ENCODE data around the gene SRRM5.

DNA sequence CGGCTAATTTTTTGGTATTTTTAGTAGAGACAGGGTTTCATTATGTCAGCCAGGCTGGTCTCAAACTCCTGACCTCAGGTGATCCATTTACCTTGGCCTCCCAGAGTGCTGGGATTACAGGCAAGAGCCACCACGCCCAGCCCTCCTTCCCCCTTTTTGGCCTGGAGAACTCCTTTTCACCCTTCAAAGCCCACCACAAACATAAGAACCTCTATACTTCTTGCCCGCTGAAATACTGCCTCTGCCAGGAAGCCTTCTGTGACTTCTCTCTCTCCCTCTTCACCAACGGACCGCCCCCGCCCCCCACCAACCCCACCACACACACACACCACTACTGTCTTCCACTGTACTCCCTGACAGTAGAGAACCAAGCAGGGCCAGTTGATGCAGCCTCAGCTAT is 5.1 kb downstream of the SRRM5 start:
- TF ChIP-seq, protein P1, sequence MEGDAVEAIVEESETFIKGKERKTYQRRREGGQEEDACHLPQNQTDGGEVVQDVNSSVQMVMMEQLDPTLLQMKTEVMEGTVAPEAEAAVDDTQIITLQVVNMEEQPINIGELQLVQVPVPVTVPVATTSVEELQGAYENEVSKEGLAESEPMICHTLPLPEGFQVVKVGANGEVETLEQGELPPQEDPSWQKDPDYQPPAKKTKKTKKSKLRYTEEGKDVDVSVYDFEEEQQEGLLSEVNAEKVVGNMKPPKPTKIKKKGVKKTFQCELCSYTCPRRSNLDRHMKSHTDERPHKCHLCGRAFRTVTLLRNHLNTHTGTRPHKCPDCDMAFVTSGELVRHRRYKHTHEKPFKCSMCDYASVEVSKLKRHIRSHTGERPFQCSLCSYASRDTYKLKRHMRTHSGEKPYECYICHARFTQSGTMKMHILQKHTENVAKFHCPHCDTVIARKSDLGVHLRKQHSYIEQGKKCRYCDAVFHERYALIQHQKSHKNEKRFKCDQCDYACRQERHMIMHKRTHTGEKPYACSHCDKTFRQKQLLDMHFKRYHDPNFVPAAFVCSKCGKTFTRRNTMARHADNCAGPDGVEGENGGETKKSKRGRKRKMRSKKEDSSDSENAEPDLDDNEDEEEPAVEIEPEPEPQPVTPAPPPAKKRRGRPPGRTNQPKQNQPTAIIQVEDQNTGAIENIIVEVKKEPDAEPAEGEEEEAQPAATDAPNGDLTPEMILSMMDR (IDR thresholded peaks at IDR 0.05 in 8 of 11, conservative IDR thresholded peaks at IDR 0.05 in 3 of 11), result no peak
- TF ChIP-seq POLR2A (IDR thresholded peaks at IDR 0.05), result no peak
